Midbrain (tissue), 1 donor: ENCODE results near the gene MOCOS.

Experiments used
- DNase-seq: peaks from one replicate; lab custom pipeline; 2025; lab: John Stamatoyannopoulos, UW

MOCOS gene

DNA sequence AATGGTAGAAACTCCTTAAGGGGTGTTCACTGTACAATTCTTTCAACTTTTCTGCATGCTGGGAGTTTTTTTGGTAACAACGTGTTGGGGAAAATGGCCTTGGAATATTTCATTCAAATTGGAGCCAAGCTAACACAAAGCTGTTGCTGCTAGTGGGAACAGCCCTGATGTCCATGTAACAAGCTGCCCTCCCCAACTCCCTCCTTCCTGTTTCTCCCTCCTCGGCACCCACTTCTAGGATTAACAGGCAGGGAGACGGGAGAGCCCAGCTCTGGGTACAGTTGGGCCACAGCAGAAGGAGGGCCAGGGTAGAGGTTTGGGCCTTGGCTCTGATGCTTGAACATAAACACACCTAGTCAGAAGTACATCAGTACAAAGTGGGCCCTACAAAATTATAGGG lies 9.4 kb upstream of the MOCOS start:
- DNase-seq, result no peak

GRCh38 chr18:36179562-36180355 lies 7.5 kb upstream of the MOCOS start:
- DNase-seq, result peak; percentile 3

DNA sequence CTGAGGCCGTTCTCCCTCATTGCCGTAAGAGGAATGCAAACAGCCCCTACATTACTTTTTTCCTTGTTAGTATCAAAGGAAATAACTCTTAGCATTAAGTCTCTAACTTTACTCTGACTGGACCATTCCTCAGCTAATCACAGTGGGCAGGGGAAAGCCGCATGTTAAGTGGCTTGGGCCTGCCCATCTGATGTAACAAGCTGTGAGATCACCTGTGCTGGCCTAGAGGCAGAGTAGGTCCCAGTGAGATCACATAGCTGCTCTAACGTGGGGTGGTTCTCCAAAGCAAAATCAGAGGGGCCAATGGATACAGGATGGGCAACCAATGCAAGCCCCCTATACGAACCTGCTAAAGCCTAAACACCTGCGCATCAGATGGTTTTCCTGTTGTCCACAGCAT lies 5.9 kb upstream of the MOCOS start:
- DNase-seq, result no peak

DNA sequence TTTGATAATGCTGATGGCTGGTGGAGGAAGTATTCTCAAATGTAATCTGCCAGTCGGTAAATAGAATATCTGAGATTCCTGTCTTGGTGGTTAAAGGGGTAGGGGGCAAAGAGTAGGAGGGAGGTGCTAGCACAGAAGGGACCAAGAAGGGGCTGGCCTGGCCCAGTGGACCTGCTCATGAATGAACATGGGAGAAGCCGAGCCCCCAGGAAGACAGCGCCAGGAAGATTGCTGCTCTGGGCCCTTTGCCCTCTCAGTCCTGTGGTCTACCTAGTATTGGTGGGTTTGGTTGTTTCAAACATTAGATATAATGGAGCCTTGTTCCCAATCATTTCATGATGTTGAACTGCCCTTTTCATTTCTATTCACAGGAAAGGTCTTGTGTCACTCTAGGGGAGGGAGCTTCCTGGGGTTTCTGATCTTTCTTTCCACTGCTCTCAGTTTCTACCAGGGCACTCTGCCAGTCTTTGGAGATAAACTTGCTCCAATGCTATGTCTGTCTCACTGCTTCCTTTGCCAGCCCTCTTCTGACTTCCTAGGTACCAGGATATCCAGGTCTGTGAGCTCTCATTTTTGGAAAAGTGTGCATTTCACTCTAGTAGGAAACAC lies 5.3 kb upstream of the MOCOS start:
- DNase-seq, result no peak

DNA sequence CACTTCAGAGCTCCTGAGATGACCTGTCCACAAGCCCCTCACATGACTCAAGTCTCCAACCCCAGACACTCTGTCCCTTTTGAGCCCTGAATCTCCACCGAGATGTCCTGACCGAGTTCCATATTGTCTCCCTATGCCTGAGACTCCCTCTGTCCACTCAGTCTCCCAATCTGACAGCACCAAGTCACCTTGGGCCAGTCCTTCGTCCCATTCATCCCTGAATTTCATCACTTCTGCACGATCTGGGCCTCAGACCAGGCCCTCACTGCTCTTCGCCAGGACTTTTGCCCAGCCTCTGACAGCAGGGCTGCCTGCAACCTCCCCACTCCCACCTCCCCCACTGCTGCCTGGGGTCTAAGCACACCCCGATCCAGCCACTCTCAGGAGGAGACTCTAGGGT lies 4.3 kb upstream of the MOCOS start:
- DNase-seq, result no peak

GRCh38 chr18:36183987-36184386 lies 3.3 kb upstream of the MOCOS start:
- no peak for DNase-seq

GRCh38 chr18:36185157-36185556 lies 2.1 kb upstream of the MOCOS start:
- no peak for DNase-seq

DNA sequence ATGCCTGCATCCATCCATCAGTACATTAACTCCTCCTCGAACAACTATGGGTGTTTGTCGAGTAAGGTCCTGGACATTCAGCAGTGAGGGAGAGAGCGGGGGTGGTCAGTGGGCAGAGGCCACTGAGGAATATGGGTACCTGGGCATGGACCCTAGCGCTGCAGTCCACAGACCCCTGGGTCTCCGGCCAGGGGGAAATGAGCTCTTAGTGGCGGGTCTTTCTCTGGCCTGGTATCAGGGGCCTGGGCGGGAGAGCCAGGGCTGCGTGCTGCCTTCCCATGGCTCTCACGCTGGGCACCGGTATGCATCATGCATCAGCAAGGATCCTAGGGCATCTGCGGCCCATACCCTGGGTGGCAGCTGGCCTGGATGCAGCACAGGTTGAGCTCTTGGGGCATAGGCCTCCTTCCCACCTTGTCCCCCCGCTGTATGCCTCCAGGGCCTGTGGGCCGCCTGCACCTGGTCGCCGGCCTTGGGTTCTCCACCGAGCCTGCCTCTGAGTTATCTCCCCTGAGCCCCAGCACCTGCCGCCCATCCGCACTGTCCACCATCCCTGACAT lies 1.3 kb upstream of the MOCOS start:
- no peak for DNase-seq

- DNase-seq, result no peak
Measured at GRCh38 chr18:36186461-36187192, 670 bp upstream of the MOCOS start.

GRCh38 chr18:36187826-36188721 lies 777 bp downstream of the MOCOS start:
- DNase-seq, result no peak

DNA sequence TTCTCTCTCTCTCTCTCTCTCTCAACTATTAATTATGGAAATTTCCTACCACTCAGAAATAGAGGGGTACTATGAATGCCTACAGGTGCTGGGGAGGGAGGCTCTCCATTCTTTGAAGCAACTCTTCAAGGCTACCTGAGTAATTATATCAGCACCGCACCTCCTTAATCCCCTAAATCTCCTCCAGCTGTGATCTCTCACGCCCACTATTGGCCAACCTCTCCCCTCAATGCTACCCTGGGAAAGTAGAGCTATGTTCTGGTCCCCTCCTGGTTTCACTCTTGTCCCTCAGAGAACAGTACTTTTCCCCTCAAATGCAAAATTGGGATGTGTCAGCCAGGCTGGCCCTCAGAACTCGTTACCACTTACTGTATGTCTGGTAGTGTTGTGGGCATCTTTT lies 1.6 kb downstream of the MOCOS start:
- DNase-seq, result no peak

GRCh38 chr18:36189486-36189885 lies 2.2 kb downstream of the MOCOS start:
- DNase-seq, result no peak

- DNase-seq, result no peak
Measured at GRCh38 chr18:36191286-36191685, 4.0 kb downstream of the MOCOS start.

- no peak for DNase-seq
Measured at GRCh38 chr18:36191711-36192110, 4.4 kb downstream of the MOCOS start.

DNA sequence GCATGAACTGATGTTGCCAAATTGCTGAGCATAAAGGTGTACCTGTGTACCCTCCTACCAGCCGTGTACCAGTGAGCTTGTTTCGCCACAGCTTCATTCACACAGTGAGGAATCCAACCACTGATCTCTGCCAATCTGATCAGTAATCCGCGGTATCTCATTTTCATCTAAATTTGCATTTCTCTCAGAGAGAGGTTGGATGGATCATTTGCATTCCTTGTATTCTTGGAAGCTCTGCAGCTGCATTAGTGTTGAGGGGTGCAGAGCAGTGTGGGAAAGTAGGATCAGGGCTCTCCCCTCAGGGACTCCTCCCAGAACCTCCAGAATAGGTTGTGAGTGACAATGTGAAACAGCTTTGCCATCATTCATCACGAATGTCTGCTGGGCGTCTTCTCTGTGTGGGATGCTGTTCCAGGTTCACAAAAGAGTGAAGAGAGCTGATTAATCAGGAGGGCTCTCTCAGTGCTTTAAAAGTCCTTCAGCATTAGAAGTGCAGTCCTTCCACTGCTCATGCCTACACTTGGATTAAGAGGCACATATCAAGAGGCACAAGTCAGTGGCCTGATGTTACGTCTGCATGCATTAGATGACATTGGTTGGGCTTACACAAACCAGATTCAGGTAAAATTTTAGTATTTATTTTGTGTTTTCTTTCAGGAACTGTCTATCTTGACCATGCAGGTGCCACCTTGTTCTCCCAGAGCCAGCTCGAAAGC lies 7.5 kb downstream of the MOCOS start:
- no peak for DNase-seq

- no peak for DNase-seq
Measured at GRCh38 chr18:36195427-36196122, 8.3 kb downstream of the MOCOS start.

DNA sequence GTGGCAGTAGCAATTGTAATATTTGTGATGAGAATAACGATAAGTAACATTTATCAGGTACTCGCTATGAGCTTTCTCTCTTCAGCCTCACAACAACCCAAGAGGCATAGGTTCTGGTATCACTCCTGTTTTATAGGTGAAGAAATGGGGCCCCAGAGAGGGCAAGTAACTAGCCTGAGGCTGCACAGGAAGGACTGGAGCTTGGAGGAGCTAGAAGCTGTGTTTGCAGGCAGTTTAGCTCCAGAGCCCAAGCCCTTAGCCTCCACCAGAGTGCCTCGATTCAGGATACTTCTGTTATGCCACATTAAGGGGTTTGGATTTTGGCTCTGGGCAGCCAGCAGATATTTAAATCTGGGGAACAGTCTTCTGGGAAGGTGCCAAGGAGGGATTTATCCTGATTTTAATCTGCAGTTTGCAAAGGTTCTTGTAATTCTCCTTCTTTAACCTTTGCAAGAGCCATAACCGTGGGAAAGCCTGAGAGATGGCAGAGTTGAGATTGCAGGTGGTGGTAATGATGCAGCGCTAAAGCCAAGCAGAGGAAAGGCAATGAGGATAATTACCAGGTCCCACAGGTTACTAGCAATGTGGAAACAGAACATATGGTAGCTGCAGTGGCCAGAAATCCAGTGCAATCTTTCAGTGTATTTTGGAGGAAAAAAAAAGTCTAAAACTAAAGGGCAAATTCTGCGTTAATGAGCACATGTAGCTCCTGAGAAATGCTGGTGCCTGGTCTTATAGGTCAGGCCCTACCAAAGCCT lies 9.1 kb downstream of the MOCOS start:
- no peak for DNase-seq

GRCh38 chr18:36197511-36198166 lies 10.3 kb downstream of the MOCOS start:
- no peak for DNase-seq

- DNase-seq, result no peak
Measured at GRCh38 chr18:36199691-36200295, 12.5 kb downstream of the MOCOS start.
